ENCODE measurements around the gene PAF1.

Gene PAF1

GRCh38 chr19:39336483-39336882 is 54.4 kb downstream of the PAF1 start:
- in situ Hi-C loops (cut with MboI; ENCODE audit: low sequenced_read_pairs, unreplicated experiment) = loop anchor here (10.0 kb wide), 1 partner anchor 212 kb away; the partner anchor contains the start of gene PAK4
- no peak for DNase-seq (ENCODE audit: low spot score)
- no peak for TF ChIP-seq CTCF (IDR thresholded peaks at IDR 0.05; ENCODE audit: borderline replicate concordance, control extremely low read depth, extremely low read depth, insufficient read depth, missing control alignments)
